ENCODE results near the gene BRF1. TPM values are rescaled to one million over a fixed set of nuclear protein-coding genes. Genes with fewer than 3 reads are reported as not detected.

BRF1 gene
- total and polyA plus RNA-seq, 2 of the 13 experiments (the other 11 are each of a cell fraction or from before 2014, with no cell fraction given) = 5.1 to 11.0 TPM

GRCh38 chr14:105255021-105255507 is 45.7 kb downstream of the BRF1 start:
- in situ Hi-C loops (cut with HindIII; ENCODE audit: extremely low pct_ligation_motif_present, low pct_unique_long_range_greater_than_20kb) = no loop called here
- DNase-seq (ENCODE audit: low spot score) = no peak
- Histone ChIP-seq H2AFZ (ENCODE audit: low read length) (no peak overlapping the region), H3K9ac (ENCODE audit: insufficient read depth, low read depth, low read length) (no peak overlapping the region), H3K4me2 (ENCODE audit: low read depth, low read length) (no peak overlapping the region), H4K20me1 (ENCODE audit: insufficient read depth, low read length) (no peaks in the 10 kb centered on the region), H3K27me3 (ENCODE audit: control insufficient read depth in 1 of 2, insufficient read depth in 2 of 2, low read length in 2 of 2) (no peaks in the 10 kb centered on the region; a peak in 1 of 5 replicates), H3K4me1 (ENCODE audit: insufficient read depth, low read length) (no peaks in the 10 kb centered on the region), H3K36me3 (replicated peaks in 1 of 2; ENCODE audit: control insufficient read depth in 1 of 2, insufficient read depth in 2 of 2, low read length in 2 of 2) (peaks cover 9 to 16% of the 10 kb centered on the region in 2 experiments; a peak in 4 of 5 replicates), H3K79me2 (ENCODE audit: insufficient read depth, low read length) (no peaks in the 10 kb centered on the region), H3K27ac (ENCODE audit: extremely low read length, insufficient read depth, low read length) (no peak overlapping the region), H3K9me3 (ENCODE audit: low read length) (no peaks in the 10 kb centered on the region), H3K4me3 (replicated peaks in 1 of 3; ENCODE audit: insufficient read depth in 1 of 3, low read depth in 2 of 3, low read length in 3 of 3) (no peak overlapping the region)
- 100% methylated on average over 3 of the region's 6 CpGs for WGBS (ENCODE audit: low lambda C conversion rate)
- no TSS peak for BruUV-seq (replicated peaks)
- no peak for FAIRE-seq
- CTCF ChIA-PET (ENCODE audit: low intra/inter-chr PET ratio, low total read pairs) = no interaction called here
- POLR2A ChIA-PET = no interaction called here
- intact Hi-C loops (cut with micrococcal nuclease; ENCODE audit: unreplicated experiment) = no loop called here
- no peak for ATAC-seq
- TF ChIP-seq SOX6 (IDR thresholded peaks at IDR 0.05) = no peak
- TF ChIP-seq SOX6 (CRISPR knock-in tag; IDR thresholded peaks at IDR 0.05) = no peak
- TF ChIP-seq CEBPG (CRISPR knock-in tag; IDR thresholded peaks at IDR 0.05) = no peak
- no peak for TF ChIP-seq ZNF563 (CRISPR knock-in tag; IDR thresholded peaks at IDR 0.05)
- no peak for TF ChIP-seq REL (CRISPR knock-in tag; conservative IDR thresholded peaks at IDR 0.05)
- no peak for TF ChIP-seq AHR (CRISPR knock-in tag; IDR thresholded peaks at IDR 0.05)
- no peak for TF ChIP-seq ATF2 (CRISPR knock-in tag; IDR thresholded peaks at IDR 0.05)
- TF ChIP-seq, protein P1, sequence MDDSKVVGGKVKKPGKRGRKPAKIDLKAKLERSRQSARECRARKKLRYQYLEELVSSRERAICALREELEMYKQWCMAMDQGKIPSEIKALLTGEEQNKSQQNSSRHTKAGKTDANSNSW (CRISPR knock-in tag; IDR thresholded peaks at IDR 0.05; ENCODE audit: borderline replicate concordance) = no peak
- TF ChIP-seq MED8 (CRISPR knock-in tag; IDR thresholded peaks at IDR 0.05; ENCODE audit: insufficient replicate concordance) = no peak
- no peak for TF ChIP-seq PRDM4 (CRISPR knock-in tag; IDR thresholded peaks at IDR 0.05; ENCODE audit: borderline replicate concordance)
- no peak for TF ChIP-seq ZHX2 (IDR thresholded peaks at IDR 0.05; ENCODE audit: low read depth)
- TF ChIP-seq ZHX2 (CRISPR knock-in tag; IDR thresholded peaks at IDR 0.05; ENCODE audit: borderline replicate concordance) = no peak
- no peak for TF ChIP-seq ZNF124 (CRISPR knock-in tag; IDR thresholded peaks at IDR 0.05)
- TF ChIP-seq SMARCE1 (IDR thresholded peaks at IDR 0.05; ENCODE audit: borderline replicate concordance) = no peak
- TF ChIP-seq ZSCAN20 (CRISPR knock-in tag; IDR thresholded peaks at IDR 0.05; ENCODE audit: borderline replicate concordance) = no peak

Measured in HepG2 (cell line).